Mucosa of descending colon (tissue), 3 donors: ENCODE measurements around the gene CCL7. TPM values are rescaled to one million over a fixed set of nuclear protein-coding genes. Genes with fewer than 3 reads are reported as not detected.

ENCODE experiments used
- ATAC-seq: fragments of 200-7000 bp; cut with Tn5 transposase; one replicate; pipeline ENCODE4 v1.9.1; 2020; ENCODE audit warnings: mild to moderate bottlenecking, moderate library complexity
- DNase-seq, 3 donors: peaks; one replicate each; pipeline ENCODE4 v3.0.0-alpha.2; 2020
- H3K36me3 ChIP-seq: fragments of 200-600 bp; one replicate; pipeline ENCODE4 v1.8.0; 2021; ENCODE audit warnings: low read depth, mild to moderate bottlenecking
- H3K4me1 ChIP-seq: fragments of 200-600 bp; one replicate; pipeline ENCODE4 v1.8.0; 2021; ENCODE audit warnings: low read depth, mild to moderate bottlenecking
- H3K4me3 ChIP-seq: fragments of 200-600 bp; one replicate; pipeline ENCODE4 v1.8.0; 2021; ENCODE audit warnings: mild to moderate bottlenecking
- H3K9me3 ChIP-seq: fragments of 200-600 bp; one replicate; pipeline ENCODE4 v1.8.0; 2021; ENCODE audit warnings: mild to moderate bottlenecking
- CTCF ChIP-seq: fragments of 200-600 bp; IDR thresholded peaks from one replicate; pipeline ENCODE4 v1.8.0; 2022; ENCODE audit warnings: antibody characterized with exemption, mild to moderate bottlenecking
- intact Hi-C, 2 donors: fragments of 100-400 bp; cut with DNase I in 1 of 2; cut with micrococcal nuclease in 1 of 2; formaldehyde crosslinking; loops; one replicate each; pipeline versions ENCODE4 v1.11.0 to v1.11.1; 2022; cut with DNase I, micrococcal nuclease
- long read RNA-seq, 2 donors: library from polyadenylated mRNA; unstranded; transcript quantifications; one replicate each; pipeline ENCODE4 v2.0.0, GENCODE V29; 2019 to 2021
- total RNA-seq, 3 donors: library from RNA; stranded (reverse); fragmentation: NEBNext Ultra II Directional in 2 of 3; extraction: Animal tissue kit (Norgen Biotek cat#: 25700) in 2 of 3; gene quantifications; one replicate each; pipeline versions ENCODE4 v1.2.1 to v1.2.4, GENCODE V29; 2021 to 2023
- donor health status: DM: no; HTN: no; CAD: no; lungs with moderate emphysema.
- donor health status: DM: no; HTN: no; CAD: no.
- donor health status: DM: no; HTN: yes; CAD: no.

Gene CCL7
- not detected for total RNA-seq
- long read RNA-seq, donor 1: 0 reads
- long read RNA-seq, donor 2, partial matches to known transcripts: 0 of 1 reads
- long read RNA-seq, donor 2, other reads (novel, unspliced or antisense): 0 of 1 reads

GRCh38 chr17:34269969-34270368 is at the start of gene CCL7:
Gene CCL7, plus strand, starts transcription at chr17:34270221. Its CDS starts 70 bp downstream, at chr17:34270291.
- TF ChIP-seq CTCF: no peak
- DNase-seq (no peak), ATAC-seq (no peak)
- intact Hi-C loops: no loop called here
- Histone ChIP-seq H3K9me3 (no peaks in the 10 kb centered on the region), H3K4me1 (no peaks in the 10 kb centered on the region), H3K36me3 (no peaks in the 10 kb centered on the region), H3K4me3 (no peak within 1 kb of the TSS)

- intact Hi-C loops: no loop called here
- Histone ChIP-seq H3K9me3 (no peaks in the 10 kb centered on the region), H3K36me3 (no peaks in the 10 kb centered on the region), H3K4me3 (no peak overlapping the region), H3K4me1 (no peaks in the 10 kb centered on the region)
- TF ChIP-seq CTCF: no peak
- DNase-seq (no peak), ATAC-seq (no peak)
Observed at GRCh38 chr17:34220752-34221395, 49.1 kb upstream of the CCL7 start.

GRCh38 chr17:34221411-34221810 is 48.6 kb upstream of the CCL7 start:
- Histone ChIP-seq H3K9me3 (no peaks in the 10 kb centered on the region), H3K4me3 (no peak overlapping the region), H3K4me1 (no peaks in the 10 kb centered on the region), H3K36me3 (no peaks in the 10 kb centered on the region)
- no peak for TF ChIP-seq CTCF
- no peak for ATAC-seq
- intact Hi-C loops: no loop called here
- no peak for DNase-seq

- ATAC-seq: no peak
- Histone ChIP-seq H3K4me1 (no peaks in the 10 kb centered on the region), H3K36me3 (no peaks in the 10 kb centered on the region), H3K4me3 (no peak overlapping the region), H3K9me3 (no peaks in the 10 kb centered on the region)
- no peak for TF ChIP-seq CTCF
- DNase-seq: no peak
- intact Hi-C loops: no loop called here
Observed at GRCh38 chr17:34222722-34223497, 47.1 kb upstream of the CCL7 start.

- Histone ChIP-seq H3K9me3 (peaks cover 5% of the 10 kb centered on the region), H3K4me3 (no peak overlapping the region), H3K36me3 (no peaks in the 10 kb centered on the region), H3K4me1 (no peaks in the 10 kb centered on the region)
- no peak for TF ChIP-seq CTCF
- intact Hi-C loops: no loop called here
- no peak for DNase-seq
- ATAC-seq: no peak
Observed at GRCh38 chr17:34225046-34225445, 45.0 kb upstream of the CCL7 start.
